HL-60 (cell line): ENCODE data around the gene SMO.

Experiments
- DNase-seq, 2 experiments: peaks; one replicate each; pipeline ENCODE4 v3.0.0-alpha.2; 2010 to 2020; ENCODE audit warnings: low read depth in 1 of 2, low spot score in 1 of 2
- H3K27ac ChIP-seq: fragments of 250-450 bp; sonication (Bioruptor Pico); replicated peaks from 2 replicates; pipeline ENCODE4 v1.5.1; 2020; ENCODE audit warnings: mild to moderate bottlenecking, moderate library complexity
- H3K27me3 ChIP-seq: fragments of 250-450 bp; sonication (Bioruptor Pico); 2 replicates; pipeline ENCODE4 v1.5.1; 2021; ENCODE audit warnings: mild to moderate bottlenecking, moderate library complexity; ENCODE audit not compliant: insufficient read depth, poor library complexity, severe bottlenecking
- H3K4me3 ChIP-seq: replicated peaks from 2 replicates; pipeline ENCODE4 v1.5.1; 2011; ENCODE audit warnings: mild to moderate bottlenecking, control low read depth, low read length; ENCODE audit not compliant: insufficient read depth
- GABPA ChIP-seq: IDR thresholded peaks from 2 replicates; pipeline ENCODE4 v1.6.1; 2012; ENCODE audit warnings: low read depth
- POLR2AphosphoS5 ChIP-seq: IDR thresholded peaks from 2 replicates; pipeline ENCODE4 v1.6.1; 2012; ENCODE audit warnings: low read depth
- SPI1 ChIP-seq: IDR thresholded peaks from 2 replicates; pipeline ENCODE4 v1.6.1; 2012; ENCODE audit warnings: low read depth, mild to moderate bottlenecking, borderline replicate concordance
- TF ChIP-seq, protein P1 (sequence below): IDR thresholded peaks from one replicate; pipeline ENCODE4 v1.5.1; 2011; ENCODE audit warnings: low read length, control low read depth, inconsistent platforms; ENCODE audit not compliant: insufficient read depth
- TF ChIP-seq, protein P2 (sequence below): IDR thresholded peaks from 2 replicates; pipeline ENCODE4 v1.6.1; 2012; ENCODE audit warnings: low read depth; ENCODE audit not compliant: insufficient replicate concordance

The SMO gene

GRCh38 chr7:129161524-129162225 is 26.8 kb upstream of the SMO start:
- H3K27me3 ChIP-seq: no peaks in the 10 kb centered on the region
- TF ChIP-seq, protein P1, sequence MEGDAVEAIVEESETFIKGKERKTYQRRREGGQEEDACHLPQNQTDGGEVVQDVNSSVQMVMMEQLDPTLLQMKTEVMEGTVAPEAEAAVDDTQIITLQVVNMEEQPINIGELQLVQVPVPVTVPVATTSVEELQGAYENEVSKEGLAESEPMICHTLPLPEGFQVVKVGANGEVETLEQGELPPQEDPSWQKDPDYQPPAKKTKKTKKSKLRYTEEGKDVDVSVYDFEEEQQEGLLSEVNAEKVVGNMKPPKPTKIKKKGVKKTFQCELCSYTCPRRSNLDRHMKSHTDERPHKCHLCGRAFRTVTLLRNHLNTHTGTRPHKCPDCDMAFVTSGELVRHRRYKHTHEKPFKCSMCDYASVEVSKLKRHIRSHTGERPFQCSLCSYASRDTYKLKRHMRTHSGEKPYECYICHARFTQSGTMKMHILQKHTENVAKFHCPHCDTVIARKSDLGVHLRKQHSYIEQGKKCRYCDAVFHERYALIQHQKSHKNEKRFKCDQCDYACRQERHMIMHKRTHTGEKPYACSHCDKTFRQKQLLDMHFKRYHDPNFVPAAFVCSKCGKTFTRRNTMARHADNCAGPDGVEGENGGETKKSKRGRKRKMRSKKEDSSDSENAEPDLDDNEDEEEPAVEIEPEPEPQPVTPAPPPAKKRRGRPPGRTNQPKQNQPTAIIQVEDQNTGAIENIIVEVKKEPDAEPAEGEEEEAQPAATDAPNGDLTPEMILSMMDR: no peak
- TF ChIP-seq POLR2AphosphoS5 (no peak), SPI1 (no peak), GABPA (no peak)
- TF ChIP-seq, protein P2, sequence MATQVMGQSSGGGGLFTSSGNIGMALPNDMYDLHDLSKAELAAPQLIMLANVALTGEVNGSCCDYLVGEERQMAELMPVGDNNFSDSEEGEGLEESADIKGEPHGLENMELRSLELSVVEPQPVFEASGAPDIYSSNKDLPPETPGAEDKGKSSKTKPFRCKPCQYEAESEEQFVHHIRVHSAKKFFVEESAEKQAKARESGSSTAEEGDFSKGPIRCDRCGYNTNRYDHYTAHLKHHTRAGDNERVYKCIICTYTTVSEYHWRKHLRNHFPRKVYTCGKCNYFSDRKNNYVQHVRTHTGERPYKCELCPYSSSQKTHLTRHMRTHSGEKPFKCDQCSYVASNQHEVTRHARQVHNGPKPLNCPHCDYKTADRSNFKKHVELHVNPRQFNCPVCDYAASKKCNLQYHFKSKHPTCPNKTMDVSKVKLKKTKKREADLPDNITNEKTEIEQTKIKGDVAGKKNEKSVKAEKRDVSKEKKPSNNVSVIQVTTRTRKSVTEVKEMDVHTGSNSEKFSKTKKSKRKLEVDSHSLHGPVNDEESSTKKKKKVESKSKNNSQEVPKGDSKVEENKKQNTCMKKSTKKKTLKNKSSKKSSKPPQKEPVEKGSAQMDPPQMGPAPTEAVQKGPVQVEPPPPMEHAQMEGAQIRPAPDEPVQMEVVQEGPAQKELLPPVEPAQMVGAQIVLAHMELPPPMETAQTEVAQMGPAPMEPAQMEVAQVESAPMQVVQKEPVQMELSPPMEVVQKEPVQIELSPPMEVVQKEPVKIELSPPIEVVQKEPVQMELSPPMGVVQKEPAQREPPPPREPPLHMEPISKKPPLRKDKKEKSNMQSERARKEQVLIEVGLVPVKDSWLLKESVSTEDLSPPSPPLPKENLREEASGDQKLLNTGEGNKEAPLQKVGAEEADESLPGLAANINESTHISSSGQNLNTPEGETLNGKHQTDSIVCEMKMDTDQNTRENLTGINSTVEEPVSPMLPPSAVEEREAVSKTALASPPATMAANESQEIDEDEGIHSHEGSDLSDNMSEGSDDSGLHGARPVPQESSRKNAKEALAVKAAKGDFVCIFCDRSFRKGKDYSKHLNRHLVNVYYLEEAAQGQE: no peak
- no peak overlapping the region for H3K4me3 ChIP-seq
- no peak overlapping the region for H3K27ac ChIP-seq
- no peak for DNase-seq

DNA sequence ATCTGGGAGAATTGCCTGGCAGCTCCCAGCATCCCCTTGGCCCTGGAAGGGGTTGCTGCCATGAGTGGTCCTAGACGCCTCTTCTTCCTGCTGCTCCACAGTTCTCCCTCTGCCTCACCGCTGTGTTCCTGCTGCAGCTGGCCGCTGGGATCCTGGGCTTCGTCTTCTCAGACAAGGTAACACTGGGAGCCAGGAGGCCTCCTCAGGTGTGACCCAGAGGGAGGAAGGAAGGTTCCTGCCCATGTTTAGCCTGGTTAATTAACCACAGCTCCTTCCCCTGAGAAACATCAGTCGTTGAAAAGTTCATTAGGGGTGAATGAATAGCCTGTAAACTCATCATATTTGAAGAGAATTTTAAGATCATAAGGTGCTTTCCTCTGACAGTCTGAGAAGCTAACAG is 25.7 kb upstream of the SMO start:
- no peak for DNase-seq
- Histone ChIP-seq H3K27me3 (no peaks in the 10 kb centered on the region), H3K4me3 (no peak overlapping the region), H3K27ac (no peak overlapping the region)
- TF ChIP-seq POLR2AphosphoS5: no peak
- no peak for TF ChIP-seq SPI1
- TF ChIP-seq GABPA: no peak
- TF ChIP-seq, protein P2: no peak
- TF ChIP-seq, protein P1: no peak

GRCh38 chr7:129163875-129164544 is 24.4 kb upstream of the SMO start:
- H3K27ac ChIP-seq: no peak overlapping the region
- TF ChIP-seq POLR2AphosphoS5: no peak
- TF ChIP-seq, protein P1: peak; percentile 81
- no peaks in the 10 kb centered on the region for H3K27me3 ChIP-seq
- H3K4me3 ChIP-seq: no peak overlapping the region
- peak in 1 of 2 experiments; percentile 11 for DNase-seq

GRCh38 chr7:129166745-129167144 is 21.7 kb upstream of the SMO start:
- no peak overlapping the region for H3K4me3 ChIP-seq
- H3K27me3 ChIP-seq: no peaks in the 10 kb centered on the region
- TF ChIP-seq, protein P1: no peak
- TF ChIP-seq, protein P2: no peak
- no peak for TF ChIP-seq POLR2AphosphoS5
- no peak for TF ChIP-seq SPI1
- no peak for TF ChIP-seq GABPA

More at GRCh38 chr7:129166745-129167144, 21.7 kb upstream of the SMO start:
- H3K27ac ChIP-seq: no peak overlapping the region
- no peak for DNase-seq
